Central memory CD8-positive, alpha-beta T cell (primary cell): Measurements from ENCODE around the gene AQP3.

Source experiments
- ATAC-seq: fragments of 150-1000 bp; cut with Tn5 transposase; replicated peaks from 2 replicates; pipeline ENCODE4 v1.10.0; 2022; ENCODE audit warnings: mild to moderate bottlenecking, moderate FRiP score, moderate number of reproducible peaks; ENCODE audit not compliant: poor library complexity, severe bottlenecking; ENCODE audit errors: extremely low read depth
- DNase-seq, 2 donors: peaks; one replicate each; pipeline ENCODE4 v3.0.0; 2021; ENCODE audit warnings: low spot score in 2 of 2
- H3K27ac Mint-ChIP-seq: one replicate; pipeline ENCODE4 v1.8.0; 2022; ENCODE audit warnings: low read depth, mild to moderate bottlenecking, moderate library complexity, mixed read lengths
- H3K27me3 Mint-ChIP-seq: one replicate; pipeline ENCODE4 v1.8.0; 2022; ENCODE audit warnings: mixed read lengths
- H3K36me3 Mint-ChIP-seq: one replicate; pipeline ENCODE4 v1.8.0; 2022; ENCODE audit warnings: mild to moderate bottlenecking, moderate library complexity, mixed read lengths; ENCODE audit not compliant: insufficient read depth
- H3K4me1 Mint-ChIP-seq: one replicate; pipeline ENCODE4 v1.8.0; 2022; ENCODE audit warnings: mixed read lengths
- H3K4me3 Mint-ChIP-seq: one replicate; pipeline ENCODE4 v1.8.0; 2022; ENCODE audit warnings: mild to moderate bottlenecking, moderate library complexity, mixed read lengths
- H3K9me3 Mint-ChIP-seq: one replicate; pipeline ENCODE4 v1.8.0; 2022; ENCODE audit warnings: mixed read lengths

The AQP3 gene

DNA sequence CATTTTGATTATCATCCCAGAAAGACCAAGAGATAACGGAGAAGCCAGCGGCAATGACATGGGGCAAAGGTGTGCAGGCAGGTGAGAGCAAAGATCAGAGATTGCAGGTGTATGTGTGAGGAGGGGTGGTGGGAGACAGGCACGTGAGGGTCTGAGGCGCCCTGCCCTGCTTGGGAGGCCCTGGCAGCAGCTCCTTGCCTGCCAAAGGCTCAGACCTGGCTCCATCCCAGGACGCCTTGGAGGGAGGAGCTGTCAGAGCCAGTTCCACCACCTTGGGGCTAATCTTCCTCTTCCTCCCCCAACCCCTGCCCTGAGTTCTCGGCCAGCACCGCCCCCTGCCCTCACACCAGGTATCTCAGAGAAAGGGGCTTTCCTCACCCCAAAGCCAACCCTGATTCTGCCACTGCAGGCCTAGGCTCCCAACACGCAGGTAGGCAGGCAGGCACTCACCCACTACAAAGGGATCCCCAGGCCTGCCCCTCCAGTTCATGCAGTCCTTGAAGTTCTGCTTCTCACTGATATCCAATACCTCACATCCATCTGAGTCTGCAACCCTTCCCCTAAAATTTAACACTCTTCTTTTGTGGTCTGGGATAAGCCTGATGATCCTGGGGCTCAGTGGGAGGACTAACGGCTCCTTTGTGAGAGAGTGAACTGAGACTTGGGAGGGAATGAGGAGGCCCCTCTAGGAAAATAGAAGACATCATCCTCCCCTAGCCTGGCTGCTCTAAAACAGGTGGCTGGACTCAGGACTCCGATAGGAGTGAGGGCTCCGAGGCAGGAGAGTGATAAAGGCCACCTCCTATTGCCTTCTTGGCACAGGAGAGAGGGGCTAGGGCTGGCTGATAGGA lies 1.8 kb downstream of the AQP3 start:
- H3K9me3 Mint-ChIP-seq, result no peaks in the 10 kb centered on the region
- H3K4me3 Mint-ChIP-seq, result peak overlapping the region; percentile 87
- H3K4me1 Mint-ChIP-seq, result peaks cover 36% of the 10 kb centered on the region
- H3K36me3 Mint-ChIP-seq, result peaks cover 22% of the 10 kb centered on the region
- DNase-seq (no peak), ATAC-seq (no peak)
- peak overlapping the region; percentile 95 for H3K27ac Mint-ChIP-seq
- no peaks in the 10 kb centered on the region for H3K27me3 Mint-ChIP-seq

DNA sequence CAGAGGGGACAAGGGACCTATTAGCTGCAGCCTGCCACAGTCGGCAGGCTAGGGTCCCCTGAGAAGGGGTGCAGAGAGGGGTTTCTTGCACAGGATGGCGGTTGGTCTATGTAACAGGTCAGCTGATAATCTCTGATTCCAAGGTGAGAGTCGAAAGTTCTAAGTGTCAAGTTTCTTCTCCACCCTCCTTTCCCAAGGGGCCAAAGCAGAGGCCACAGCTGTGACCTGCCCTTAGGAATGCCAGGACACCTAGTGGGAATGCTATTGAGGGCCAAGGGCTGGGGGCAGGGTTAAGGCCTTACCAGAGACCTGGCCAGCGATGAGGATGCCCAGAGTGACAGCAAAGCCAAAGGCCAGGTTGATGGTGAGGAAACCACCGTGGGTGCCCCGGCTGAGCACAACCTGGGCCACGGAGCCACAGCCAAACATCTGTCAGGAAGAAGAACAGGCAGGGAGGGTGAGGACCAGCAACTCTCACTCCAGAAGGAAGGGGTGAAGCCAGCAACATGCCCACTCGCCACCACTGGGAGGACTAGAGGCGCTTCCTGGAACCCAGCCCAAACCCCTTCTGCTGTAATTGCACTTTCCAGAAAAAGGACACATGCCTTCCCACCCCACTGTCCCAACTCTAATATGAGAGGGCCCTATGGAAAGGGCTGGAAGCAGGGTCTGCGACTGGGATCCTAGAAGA lies 3.8 kb downstream of the AQP3 start:
- H3K36me3 Mint-ChIP-seq, result peaks cover 22% of the 10 kb centered on the region

DNA sequence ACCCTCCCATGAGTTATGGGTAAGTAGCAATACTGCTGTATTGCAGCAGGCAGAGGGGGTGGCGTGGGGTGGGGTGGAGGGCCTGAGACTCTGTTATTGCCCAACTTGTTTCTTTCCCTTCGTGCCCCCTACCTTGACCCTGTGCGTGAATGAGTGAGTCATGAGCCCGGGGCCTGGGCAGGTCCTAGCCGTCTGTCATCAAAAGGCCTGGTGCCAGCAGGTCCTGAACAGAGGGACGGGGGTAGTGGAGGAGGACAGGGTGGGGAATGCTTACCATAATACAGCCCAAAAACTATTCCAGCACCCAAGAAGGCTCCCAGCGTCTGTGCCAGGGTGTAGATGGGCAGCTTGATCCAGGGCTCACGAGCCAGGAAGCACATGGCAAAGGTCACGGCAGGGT lies 4.3 kb downstream of the AQP3 start:
- H3K27ac Mint-ChIP-seq, result no peak overlapping the region
- DNase-seq, result no peak
- H3K4me1 Mint-ChIP-seq, result peaks cover 36% of the 10 kb centered on the region
- no peak overlapping the region for H3K4me3 Mint-ChIP-seq
- peaks cover 22% of the 10 kb centered on the region for H3K36me3 Mint-ChIP-seq
- no peaks in the 10 kb centered on the region for H3K27me3 Mint-ChIP-seq
- H3K9me3 Mint-ChIP-seq, result no peaks in the 10 kb centered on the region
- no peak for ATAC-seq

More for the DNA sequence above, 3.8 kb downstream of the AQP3 start:
- DNase-seq (no peak), ATAC-seq (no peak)
- Mint-ChIP-seq H3K9me3 (no peaks in the 10 kb centered on the region), H3K4me3 (no peak overlapping the region), H3K27me3 (no peaks in the 10 kb centered on the region), H3K27ac (no peak overlapping the region), H3K4me1 (peaks cover 36% of the 10 kb centered on the region)

DNA sequence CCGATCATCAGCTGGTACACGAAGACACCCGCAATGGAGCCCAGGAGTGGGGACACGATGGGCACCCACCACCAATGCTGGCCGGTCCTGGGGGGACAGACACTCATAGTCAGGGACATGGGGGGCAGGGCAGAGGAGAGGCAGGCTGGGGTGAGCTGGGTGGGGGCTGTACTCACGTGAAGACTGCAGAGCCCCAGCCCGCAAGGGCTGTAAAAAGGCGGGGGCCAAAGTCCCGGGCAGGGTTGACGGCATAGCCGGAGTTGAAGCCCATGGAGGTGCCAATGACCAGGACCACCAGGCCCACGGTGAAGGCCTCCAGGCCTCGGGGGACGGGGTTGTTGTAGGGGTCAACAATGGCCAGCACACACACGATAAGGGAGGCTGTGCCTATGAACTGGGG lies 5.3 kb downstream of the AQP3 start:
- H3K4me3 Mint-ChIP-seq, result no peak overlapping the region
- H3K27me3 Mint-ChIP-seq, result no peaks in the 10 kb centered on the region
- H3K27ac Mint-ChIP-seq, result no peak overlapping the region
- DNase-seq (no peak), ATAC-seq (no peak)
- peaks cover 20% of the 10 kb centered on the region for H3K36me3 Mint-ChIP-seq
- H3K9me3 Mint-ChIP-seq, result no peaks in the 10 kb centered on the region
- H3K4me1 Mint-ChIP-seq, result peaks cover 28% of the 10 kb centered on the region

DNA sequence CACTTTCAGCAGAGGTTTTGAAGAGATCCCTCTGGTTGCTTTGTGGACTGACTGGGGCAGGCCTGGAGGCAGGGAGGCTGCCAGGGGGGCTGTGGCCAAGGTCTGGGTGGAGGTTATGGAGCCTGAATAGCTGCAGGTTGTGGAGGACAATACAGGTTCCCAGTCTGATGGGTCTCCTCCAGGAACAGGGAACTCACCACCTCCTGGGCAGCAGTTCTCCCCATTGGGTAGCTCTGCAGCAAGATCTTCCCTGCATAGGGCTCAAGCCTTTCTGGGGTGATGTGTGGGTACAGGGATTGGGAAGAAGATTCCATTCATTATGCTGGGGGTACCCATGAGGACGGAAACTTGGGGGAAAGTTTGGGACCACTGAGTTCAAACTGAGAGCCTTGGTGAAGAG lies 6.8 kb downstream of the AQP3 start:
- Mint-ChIP-seq H3K36me3 (peaks cover 14% of the 10 kb centered on the region), H3K27ac (no peak overlapping the region), H3K27me3 (no peaks in the 10 kb centered on the region), H3K9me3 (no peaks in the 10 kb centered on the region), H3K4me3 (no peak overlapping the region), H3K4me1 (peaks cover 13% of the 10 kb centered on the region)
- ATAC-seq (no peak), DNase-seq (no peak)

DNA sequence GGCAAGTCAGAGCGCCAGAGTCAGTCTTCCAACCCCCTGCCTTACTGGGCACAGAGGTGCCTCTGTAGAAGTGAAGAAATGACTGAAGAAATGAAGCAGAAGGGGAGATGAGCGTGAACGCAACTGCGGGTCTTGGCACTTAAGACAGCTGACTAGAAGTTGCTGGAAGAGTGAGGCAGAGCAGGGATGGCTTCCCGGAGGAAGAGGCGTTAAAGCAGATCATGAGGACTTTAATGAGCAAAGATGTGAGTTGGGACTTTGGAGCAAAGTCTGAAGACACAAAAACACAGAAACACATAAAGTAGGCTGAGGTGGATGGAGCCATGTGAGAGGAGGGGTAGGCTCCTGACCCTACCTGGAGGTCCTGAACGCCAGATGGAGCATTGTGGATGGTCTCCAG lies 7.2 kb downstream of the AQP3 start:
- H3K36me3 Mint-ChIP-seq, result peaks cover 13% of the 10 kb centered on the region
- no peak overlapping the region for H3K4me3 Mint-ChIP-seq
- no peak for DNase-seq

DNA sequence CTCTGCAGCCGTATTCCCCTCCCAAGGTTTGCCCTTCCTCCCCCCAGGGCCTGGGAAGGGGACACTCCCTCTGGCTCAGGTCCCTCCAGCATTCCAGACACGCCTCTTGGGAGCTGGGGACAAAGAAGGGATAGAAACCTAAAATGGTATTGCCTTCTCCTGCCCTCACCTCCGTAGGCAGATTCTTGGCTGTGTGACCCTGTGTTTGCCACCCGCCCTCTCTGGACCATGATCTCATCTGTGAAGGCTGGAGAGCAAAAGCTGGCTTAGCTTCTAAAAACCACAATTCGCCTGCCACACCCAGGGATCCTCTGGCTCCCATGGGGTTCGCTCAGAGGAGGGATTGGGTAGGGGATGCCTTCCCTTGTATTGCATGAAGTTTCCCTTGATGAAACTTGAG lies 7.7 kb downstream of the AQP3 start:
- H3K27me3 Mint-ChIP-seq, result no peaks in the 10 kb centered on the region
- no peak for DNase-seq
- no peak overlapping the region for H3K4me3 Mint-ChIP-seq
- no peak overlapping the region for H3K27ac Mint-ChIP-seq
- peaks cover 4% of the 10 kb centered on the region for H3K4me1 Mint-ChIP-seq
- ATAC-seq, result no peak
- H3K9me3 Mint-ChIP-seq, result no peaks in the 10 kb centered on the region
- peaks cover 10% of the 10 kb centered on the region for H3K36me3 Mint-ChIP-seq

More for the DNA sequence above, 7.2 kb downstream of the AQP3 start:
- H3K4me1 Mint-ChIP-seq, result peaks cover 9% of the 10 kb centered on the region
- no peak for ATAC-seq
- H3K27me3 Mint-ChIP-seq, result no peaks in the 10 kb centered on the region
- no peaks in the 10 kb centered on the region for H3K9me3 Mint-ChIP-seq
- no peak overlapping the region for H3K27ac Mint-ChIP-seq

DNA sequence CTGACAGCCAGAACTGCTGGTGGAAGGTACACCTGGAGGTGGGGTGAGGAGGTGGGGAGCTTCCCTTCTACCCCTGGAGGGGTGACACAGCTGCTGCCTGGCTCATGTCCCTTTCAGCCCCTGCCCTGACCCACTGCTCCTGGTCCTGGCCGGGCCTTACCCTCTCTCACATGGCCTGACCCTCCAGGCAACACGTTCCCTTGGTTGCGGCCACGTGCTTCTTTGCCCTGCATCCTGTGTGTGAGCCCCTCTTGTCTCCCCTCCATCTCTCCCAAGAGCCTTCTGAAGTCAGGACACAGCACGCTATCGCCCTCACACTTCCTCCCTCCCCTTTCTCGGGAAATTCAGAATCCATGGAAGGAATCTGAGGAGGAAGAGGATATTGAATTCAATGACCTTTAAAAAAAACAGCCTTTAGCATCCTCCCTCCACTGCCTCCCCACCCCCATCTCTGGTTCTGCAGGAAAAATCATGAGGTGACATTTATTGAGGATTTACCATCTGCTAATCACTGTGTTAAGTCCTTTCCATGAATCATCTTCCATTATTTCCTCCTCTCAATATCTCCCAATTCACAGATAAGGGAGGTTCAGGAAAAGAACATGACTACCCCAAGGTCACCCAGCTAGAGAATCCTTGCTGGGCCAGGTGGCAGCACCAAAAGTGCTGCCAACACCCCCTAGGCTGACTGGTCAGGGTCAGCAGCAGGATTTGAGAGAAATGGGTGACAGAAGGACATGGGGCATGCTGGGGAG lies 8.3 kb downstream of the AQP3 start:
- no peaks in the 10 kb centered on the region for H3K27me3 Mint-ChIP-seq
- no peaks in the 10 kb centered on the region for H3K9me3 Mint-ChIP-seq
- ATAC-seq, result no peak
- DNase-seq, result no peak
- H3K4me1 Mint-ChIP-seq, result no peaks in the 10 kb centered on the region
- no peak overlapping the region for H3K27ac Mint-ChIP-seq
- peaks cover 8% of the 10 kb centered on the region for H3K36me3 Mint-ChIP-seq
- H3K4me3 Mint-ChIP-seq, result no peak overlapping the region

DNA sequence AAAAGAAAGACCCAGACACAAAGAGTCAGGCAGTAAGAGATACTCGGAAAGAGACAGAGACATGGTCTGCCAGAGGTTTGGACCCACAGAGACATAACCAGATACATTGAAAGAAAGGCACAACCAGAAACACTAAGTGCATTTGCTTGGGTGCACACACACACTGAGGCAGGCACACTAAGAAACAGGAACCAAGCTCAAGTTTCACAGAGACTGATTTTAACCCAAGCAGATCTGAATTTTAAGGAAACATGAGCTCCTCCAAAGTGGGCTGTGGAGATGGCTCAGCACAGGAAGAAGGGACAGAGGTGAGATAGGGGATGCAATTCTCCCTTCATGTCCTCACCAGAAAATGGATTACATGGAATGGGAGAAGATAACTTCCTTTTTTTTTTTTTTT lies 9.5 kb downstream of the AQP3 start:
- ATAC-seq, result no peak
- Mint-ChIP-seq H3K27me3 (no peaks in the 10 kb centered on the region), H3K4me1 (no peaks in the 10 kb centered on the region)

DNA sequence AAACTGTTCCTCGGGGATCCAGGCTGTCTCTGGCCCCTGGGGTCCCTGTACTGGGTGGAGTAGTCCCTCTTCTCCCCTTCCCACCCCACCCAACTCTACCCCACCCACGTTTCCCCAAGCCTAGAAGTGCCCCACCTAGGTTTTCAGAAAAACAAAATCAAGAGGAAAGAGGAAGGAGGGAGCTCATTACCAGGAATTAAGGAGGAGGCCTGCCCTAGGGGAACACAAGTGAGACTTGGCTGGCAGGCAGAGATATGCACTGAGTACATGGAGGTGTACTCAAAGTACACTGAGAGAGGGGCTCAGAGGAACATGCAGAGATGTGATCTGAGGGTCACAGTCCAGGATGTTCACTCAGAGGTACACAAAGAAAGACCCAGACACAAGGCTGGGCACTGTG lies 10.2 kb downstream of the AQP3 start:
- H3K4me3 Mint-ChIP-seq, result no peak overlapping the region
- no peak for DNase-seq
- no peak for ATAC-seq
- H3K9me3 Mint-ChIP-seq, result no peaks in the 10 kb centered on the region
- H3K36me3 Mint-ChIP-seq, result peaks cover 3% of the 10 kb centered on the region
- H3K27me3 Mint-ChIP-seq, result no peaks in the 10 kb centered on the region
- H3K4me1 Mint-ChIP-seq, result no peaks in the 10 kb centered on the region
- no peak overlapping the region for H3K27ac Mint-ChIP-seq

More for the DNA sequence above, 9.5 kb downstream of the AQP3 start:
- H3K27ac Mint-ChIP-seq, result no peak overlapping the region
- no peaks in the 10 kb centered on the region for H3K9me3 Mint-ChIP-seq
- no peak overlapping the region for H3K4me3 Mint-ChIP-seq
- no peak for DNase-seq
- H3K36me3 Mint-ChIP-seq, result peaks cover 6% of the 10 kb centered on the region

DNA sequence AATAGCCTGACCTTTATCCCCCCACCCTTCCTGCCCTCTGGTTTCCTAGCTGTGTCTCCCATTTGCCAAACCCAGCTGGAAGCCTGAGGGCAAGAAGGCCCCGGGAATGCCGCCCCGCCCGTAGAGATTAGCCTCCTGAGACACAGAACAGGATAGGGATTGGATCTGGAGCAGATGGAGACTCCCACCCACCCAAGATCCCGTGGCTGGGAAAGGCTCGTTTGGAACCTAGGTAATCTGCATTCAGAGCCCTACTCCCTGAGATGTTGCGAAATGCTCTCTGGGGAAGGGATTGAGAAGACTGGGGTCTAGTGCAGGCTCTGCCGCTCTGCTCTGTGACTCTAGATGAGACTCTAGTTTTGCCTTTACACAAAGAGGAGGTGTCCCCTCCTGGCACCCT lies 10.9 kb downstream of the AQP3 start:
- H3K9me3 Mint-ChIP-seq, result no peaks in the 10 kb centered on the region
- no peak overlapping the region for H3K27ac Mint-ChIP-seq
- ATAC-seq, result no peak
- H3K36me3 Mint-ChIP-seq, result peaks cover 1% of the 10 kb centered on the region
- H3K4me1 Mint-ChIP-seq, result no peaks in the 10 kb centered on the region
- H3K27me3 Mint-ChIP-seq, result no peaks in the 10 kb centered on the region
- DNase-seq, result no peak
- no peak overlapping the region for H3K4me3 Mint-ChIP-seq

DNA sequence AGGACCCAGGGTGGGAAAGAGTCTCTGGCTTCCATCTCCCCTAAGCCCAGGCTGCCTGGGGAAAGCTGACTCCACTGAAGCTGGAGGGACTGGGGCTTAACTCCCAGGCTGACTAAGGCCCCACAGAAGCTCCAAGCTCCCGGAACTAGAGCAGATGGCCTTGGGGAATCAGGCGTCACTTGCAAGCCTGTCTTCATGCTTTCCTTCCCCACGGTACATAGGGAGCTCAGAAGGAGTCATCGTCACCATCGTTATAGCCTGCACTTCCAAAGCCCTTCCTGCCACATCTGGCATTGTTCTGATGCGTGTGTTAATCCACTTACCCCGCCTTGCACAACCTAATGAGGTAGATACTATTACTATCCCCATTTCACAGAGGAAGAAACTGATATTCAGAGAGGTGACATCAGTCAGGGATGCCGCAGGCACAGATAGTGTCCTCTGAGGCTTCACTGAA lies 11.5 kb downstream of the AQP3 start:
- DNase-seq, result no peak
- H3K27me3 Mint-ChIP-seq, result no peaks in the 10 kb centered on the region
- H3K4me1 Mint-ChIP-seq, result no peaks in the 10 kb centered on the region
- no peak overlapping the region for H3K4me3 Mint-ChIP-seq
- ATAC-seq, result no peak
- H3K36me3 Mint-ChIP-seq, result peaks cover 1% of the 10 kb centered on the region
- H3K9me3 Mint-ChIP-seq, result no peaks in the 10 kb centered on the region
- no peak overlapping the region for H3K27ac Mint-ChIP-seq
